A549 (cell line): ENCODE results near the gene RABL2B. TPM values are rescaled to one million over a fixed set of nuclear protein-coding genes. Genes with fewer than 3 reads are reported as not detected.

Source experiments
- ATAC-seq, 2 experiments: fragments of 200-7000 bp in 1 of 2; fragments of >200 bp in 1 of 2; cut with Nextera tagmentation in 1 of 2; cut with Tn5 transposase in 1 of 2; 3 replicates each; pipeline versions ENCODE4 v1.8.0 to v1.9.1; 2018 to 2020; ENCODE audit warnings: mild to moderate bottlenecking in 1 of 2, moderate library complexity in 1 of 2
- CTCF ChIA-PET: fragments of 300-600 bp; sonication (Branson Sonifier 250); formaldehyde crosslinking; extraction: SDS; loops from one replicate; lab custom pipeline; 2021; ENCODE audit warnings: antibody characterized with exemption, inconsistent platforms; lab: Yijun Ruan, JAX
- POLR2A ChIA-PET: fragments of 350-600 bp; formaldehyde crosslinking; extraction: SDS; loops from one replicate; lab custom pipeline; 2021; ENCODE audit warnings: antibody characterized with exemption, inconsistent platforms; lab: Yijun Ruan, JAX
- DNase-seq, 2 experiments: peaks; one replicate each; pipeline versions ENCODE4 v3.0.0 to v3.0.0-alpha.2; 2011 to 2016; ENCODE audit warnings: low read depth in 1 of 2, low spot score in 1 of 2
- FAIRE-seq: peaks from 2 replicates; lab custom pipeline; 2011; peaks lifted over from hg19 to GRCh38; lab: Jason Lieb, UNC
- H3K27ac ChIP-seq, 2 experiments: fragments of >200 bp; sonication (Bioruptor Twin); formaldehyde crosslinking; 3 replicates each; pipeline ENCODE4 v1.5.1; 2016 to 2017
- H3K4me1 ChIP-seq: fragments of >200 bp; sonication (Bioruptor Twin); formaldehyde crosslinking; 3 replicates; pipeline ENCODE4 v1.6.1; 2016
- H3K4me2 ChIP-seq: fragments of >200 bp; sonication (Bioruptor Twin); formaldehyde crosslinking; 3 replicates; pipeline ENCODE4 v1.6.1; 2016
- H3K4me3 ChIP-seq: fragments of >200 bp; sonication (Bioruptor Twin); formaldehyde crosslinking; 3 replicates; pipeline ENCODE4 v1.5.1; 2016
- H3K9me3 ChIP-seq: fragments of >200 bp; sonication (Bioruptor Twin); formaldehyde crosslinking; 3 replicates; pipeline ENCODE4 v1.6.1; 2016
- CBX2 ChIP-seq: fragments of 200-600 bp; sonication (generic); IDR thresholded peaks from 2 replicates; pipeline ENCODE4 v1.6.1; 2016; ENCODE audit warnings: low read depth, mild to moderate bottlenecking, borderline replicate concordance
- CHD2 ChIP-seq: fragments of 150-350 bp; IDR thresholded peaks from 2 replicates; pipeline ENCODE4 v1.6.1; 2014; ENCODE audit warnings: low read length; ENCODE audit not compliant: partially characterized antibody
- CTCF ChIP-seq: fragments of >200 bp; sonication (Bioruptor Twin); formaldehyde crosslinking; IDR thresholded peaks from 3 replicates; pipeline ENCODE4 v1.5.1; 2016
- EHF ChIP-seq: fragments of 250-450 bp; sonication (Bioruptor Pico); IDR thresholded peaks from 2 replicates; pipeline ENCODE4 v1.5.0; 2020; ENCODE audit warnings: mild to moderate bottlenecking
- GATA3 ChIP-seq: IDR thresholded peaks from 2 replicates; pipeline ENCODE4 v1.6.1; 2012; ENCODE audit warnings: borderline replicate concordance
- HDAC2 ChIP-seq: fragments of 200-600 bp; sonication (generic); IDR thresholded peaks from 2 replicates; pipeline ENCODE4 v1.6.1; 2016
- HOXA7 ChIP-seq: fragments of 250-450 bp; sonication (Bioruptor Pico); IDR thresholded peaks from 2 replicates; pipeline ENCODE4 v1.5.0; 2020; ENCODE audit warnings: mild to moderate bottlenecking, moderate library complexity
- HOXB13 ChIP-seq: fragments of 250-450 bp; sonication (Bioruptor Pico); IDR thresholded peaks from 2 replicates; pipeline ENCODE4 v1.5.0; 2020; ENCODE audit warnings: low read depth, mild to moderate bottlenecking, moderate library complexity
- KDM5A ChIP-seq: fragments of 200-600 bp; sonication (generic); IDR thresholded peaks from 2 replicates; pipeline ENCODE4 v1.6.1; 2016; ENCODE audit warnings: antibody characterized with exemption, mild to moderate bottlenecking
- MYC ChIP-seq: IDR thresholded peaks from 2 replicates; pipeline ENCODE4 v1.6.1; 2012; ENCODE audit warnings: mild to moderate bottlenecking, inconsistent platforms, low read length, improper control_type of control experiment, borderline replicate concordance
- NPAS2 ChIP-seq: fragments of 250-450 bp; sonication (Bioruptor Pico); IDR thresholded peaks from 2 replicates; pipeline ENCODE4 v1.8.0; 2022; ENCODE audit warnings: mild to moderate bottlenecking, moderate library complexity, borderline replicate concordance
- NR3C1 ChIP-seq: fragments of >200 bp; sonication (Bioruptor Twin); formaldehyde crosslinking; IDR thresholded peaks from 3 replicates; pipeline ENCODE4 v1.6.1; 2017
- PHF8 ChIP-seq: fragments of 200-600 bp; sonication (generic); IDR thresholded peaks from 2 replicates; pipeline ENCODE4 v1.6.1; 2016; ENCODE audit warnings: low read depth, mild to moderate bottlenecking, antibody characterized with exemption, moderate library complexity, borderline replicate concordance
- POLR2A ChIP-seq: IDR thresholded peaks from 2 replicates; pipeline ENCODE4 v1.6.1; 2012; ENCODE audit warnings: mild to moderate bottlenecking, low read length
- POLR2AphosphoS2 ChIP-seq: conservative IDR thresholded peaks from 2 replicates; pipeline ENCODE4 v1.6.1; 2012; ENCODE audit warnings: low read length, improper control_type of control experiment, inconsistent platforms
- RAD21 ChIP-seq, 2 experiments: fragments of >200 bp in 1 of 2; sonication (Bioruptor Twin) in 1 of 2; formaldehyde crosslinking in 1 of 2; IDR thresholded peaks in 1 of 2; conservative IDR thresholded peaks in 1 of 2; 2 replicates in 1 of 2; 3 replicates in 1 of 2; pipeline ENCODE4 v1.6.1; 2012 to 2018; ENCODE audit warnings: inconsistent platforms in 1 of 2
- RNF2 ChIP-seq: fragments of 200-600 bp; sonication (generic); IDR thresholded peaks from 2 replicates; pipeline ENCODE4 v1.6.1; 2016; ENCODE audit warnings: low read depth, mild to moderate bottlenecking, antibody characterized with exemption, moderate library complexity, borderline replicate concordance
- SMC3 ChIP-seq: fragments of >200 bp; sonication (Bioruptor Twin); formaldehyde crosslinking; IDR thresholded peaks from 3 replicates; pipeline ENCODE4 v1.6.1; 2018; ENCODE audit warnings: inconsistent platforms
- SREBF2 ChIP-seq: fragments of 450-650 bp; IDR thresholded peaks from 2 replicates; pipeline ENCODE4 v1.6.1; 2014; ENCODE audit warnings: mild to moderate bottlenecking, moderate library complexity
- USF2 ChIP-seq: fragments of 450-650 bp; IDR thresholded peaks from 2 replicates; pipeline ENCODE4 v1.6.1; 2014; ENCODE audit warnings: antibody characterized with exemption
- ZNF302 ChIP-seq: fragments of 250-450 bp; sonication (Bioruptor Pico); IDR thresholded peaks from 2 replicates; pipeline ENCODE4 v1.9.0; 2021; ENCODE audit warnings: inconsistent platforms, mild to moderate bottlenecking, moderate library complexity
- WGBS: methylation state at CpG from one replicate; pipeline ENCODE4 v1.1.6; 2017; ENCODE audit errors: missing lambda C conversion rate; 5-methylcytosine and 5-hydroxymethylcytosine counted together
- polyA plus RNA-seq, 4 experiments: library from polyadenylated mRNA; depleted of rRNA in 3 of 4; stranded (reverse); fragments of >200 nt; fragmentation: RNase III in 1 of 4; extraction: RNeasy Plus Mini Kit Qiagen cat#74134 plus additional on column Dnase treatment in 1 of 4; gene quantifications; 2 replicates in 3 of 4; 3 replicates in 1 of 4; pipeline ENCODE4 v1.2.3, GENCODE V29; 2011 to 2017
- TF ChIP-seq, protein P1 (sequence below): IDR thresholded peaks from 2 replicates; pipeline ENCODE4 v1.6.1; 2012

The RABL2B gene
- polyA plus RNA-seq, 2 of the 4 experiments (the other 2 are of a cell fraction), result 22.1 to 32.6 TPM

DNA sequence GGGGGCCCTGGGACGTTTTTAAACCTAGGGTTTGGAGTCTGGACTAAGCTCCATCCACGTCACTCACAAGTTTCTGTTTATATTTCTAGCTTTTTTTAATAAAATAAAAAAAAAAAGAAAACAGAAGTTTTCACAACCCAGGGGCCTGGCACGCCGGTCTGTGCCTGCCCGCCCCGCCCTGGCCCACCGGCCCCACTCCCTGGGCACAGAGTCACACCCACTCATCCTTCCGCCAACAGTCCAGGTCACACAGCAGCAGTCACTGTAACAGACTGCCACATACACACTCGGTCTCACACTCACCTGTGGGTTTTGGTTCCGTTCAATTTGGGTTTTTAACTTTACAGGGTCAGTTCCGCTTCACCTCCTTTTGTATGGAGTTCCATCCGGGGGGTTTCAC lies 50.8 kb downstream of the RABL2B start:
- no peak overlapping the region; a peak in 1 of 6 replicates for H3K27ac ChIP-seq
- no peak overlapping the region for H3K4me3 ChIP-seq
- DNase-seq (no peak), ATAC-seq (no peak), FAIRE-seq (no peak)
- ChIA-PET POLR2A (no interaction called here), CTCF (interaction anchor here (0.6 to 1.8 kb wide), 5 partner anchors 9 to 34 kb away, joined by 3 to 7 read pairs (median 4); no protein-coding TSS in a partner anchor)
- 80% methylated on average over 10 of the region's 12 CpGs for WGBS
- no peak for TF ChIP-seq HDAC2
- no peak for TF ChIP-seq USF2
- no peak for TF ChIP-seq EHF (CRISPR knock-in tag)
- no peak for TF ChIP-seq CBX2
- TF ChIP-seq PHF8, result no peak
- TF ChIP-seq, protein P1, sequence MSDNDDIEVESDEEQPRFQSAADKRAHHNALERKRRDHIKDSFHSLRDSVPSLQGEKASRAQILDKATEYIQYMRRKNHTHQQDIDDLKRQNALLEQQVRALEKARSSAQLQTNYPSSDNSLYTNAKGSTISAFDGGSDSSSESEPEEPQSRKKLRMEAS, result no peak
- TF ChIP-seq HOXA7 (CRISPR knock-in tag), result no peak
- no peak for TF ChIP-seq POLR2A
- TF ChIP-seq HOXB13 (CRISPR knock-in tag), result no peak
- no peak for TF ChIP-seq GATA3
- no peak for TF ChIP-seq KDM5A
- no peak for TF ChIP-seq CHD2
- TF ChIP-seq SREBF2, result no peak
- H3K4me1 ChIP-seq, result no peaks in the 10 kb centered on the region
- no peaks in the 10 kb centered on the region for H3K9me3 ChIP-seq
- H3K4me2 ChIP-seq, result no peak overlapping the region

DNA sequence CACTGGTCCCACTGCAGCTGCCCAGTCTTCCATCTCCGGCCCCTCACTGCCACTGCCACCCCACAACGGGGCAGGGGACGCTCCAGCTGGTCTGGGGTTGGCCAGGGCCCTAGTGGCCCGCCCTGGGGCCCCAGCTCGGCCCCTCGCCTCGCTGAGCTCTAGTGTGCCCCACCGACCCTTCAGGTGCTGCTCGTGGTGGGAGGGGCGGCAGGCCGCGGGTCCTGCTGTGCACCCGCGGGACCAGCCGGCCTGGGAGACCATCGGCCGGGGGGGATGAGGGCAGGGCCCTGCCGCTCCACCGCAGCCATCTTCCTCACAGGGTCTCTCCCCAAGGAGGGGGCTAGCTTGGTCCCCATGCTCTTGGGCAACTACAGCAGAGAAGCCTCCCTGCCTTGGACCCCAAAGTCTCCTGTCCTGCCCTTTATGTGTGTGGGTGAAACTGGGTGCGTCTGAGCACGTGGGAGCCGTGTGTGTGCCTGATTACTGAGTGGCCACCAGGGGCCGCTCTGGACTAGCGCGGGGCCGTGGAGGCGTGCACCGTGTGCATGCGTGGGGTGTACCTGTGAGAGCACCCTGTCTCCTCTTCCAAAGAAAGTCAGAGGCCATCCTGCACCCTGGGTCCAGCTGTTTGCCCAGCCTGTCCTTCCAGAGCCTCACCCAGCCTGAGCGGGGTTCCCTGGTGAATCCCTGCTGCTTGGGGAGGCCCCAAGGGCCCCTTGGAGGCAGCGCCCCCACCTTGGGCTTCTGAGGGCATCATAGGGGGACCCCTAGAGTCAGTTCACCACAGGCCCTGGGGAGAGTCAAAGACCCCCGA lies 51.4 kb downstream of the RABL2B start:
- ATAC-seq, result peak; percentile 82 to 91
- CTCF ChIA-PET, result interaction anchor here (0.8 to 1.8 kb wide), 11 partner anchors 9 to 84 kb away, joined by 3 to 10 read pairs (median 5); no protein-coding TSS in a partner anchor

More for the DNA sequence above, 51.4 kb downstream of the RABL2B start:
- DNase-seq, result peak; percentile 45 to 48
- POLR2A ChIA-PET, result no interaction called here
- TF ChIP-seq RNF2 (no peak), CTCF (peak; percentile 65), NR3C1 (no peak), MYC (peak; percentile 80; the same call in 1 of the 2 replicates), USF2 (0 out of 2 replicates have a peak, but pooled peaks have one; percentile 8), ZNF302 (CRISPR knock-in tag) (no peak), SMC3 (peak; percentile 45; the same call in 1 of the 3 replicates), HDAC2 (no peak), NPAS2 (no peak), POLR2AphosphoS2 (no peak), RAD21 (conservative IDR thresholded peaks at IDR 0.05 in 1 of 2, IDR thresholded peaks at IDR 0.05 in 1 of 2) (peak; percentile 71 to 75)
- TF ChIP-seq, protein P1, result peak; percentile 92
- peak overlapping the region; percentile 16; the same call in 1 of the 3 replicates for H3K4me2 ChIP-seq
- no peaks in the 10 kb centered on the region for H3K9me3 ChIP-seq
- WGBS, result 27% methylated on average over 5 of the region's 32 CpGs
- peak overlapping the region; percentile 57 to 82; a peak in 5 of 6 replicates for H3K27ac ChIP-seq
- no peak overlapping the region for H3K4me3 ChIP-seq
- no peaks in the 10 kb centered on the region for H3K4me1 ChIP-seq
- no peak for FAIRE-seq
